ENCODE data around the gene PPP1CB.

DNA sequence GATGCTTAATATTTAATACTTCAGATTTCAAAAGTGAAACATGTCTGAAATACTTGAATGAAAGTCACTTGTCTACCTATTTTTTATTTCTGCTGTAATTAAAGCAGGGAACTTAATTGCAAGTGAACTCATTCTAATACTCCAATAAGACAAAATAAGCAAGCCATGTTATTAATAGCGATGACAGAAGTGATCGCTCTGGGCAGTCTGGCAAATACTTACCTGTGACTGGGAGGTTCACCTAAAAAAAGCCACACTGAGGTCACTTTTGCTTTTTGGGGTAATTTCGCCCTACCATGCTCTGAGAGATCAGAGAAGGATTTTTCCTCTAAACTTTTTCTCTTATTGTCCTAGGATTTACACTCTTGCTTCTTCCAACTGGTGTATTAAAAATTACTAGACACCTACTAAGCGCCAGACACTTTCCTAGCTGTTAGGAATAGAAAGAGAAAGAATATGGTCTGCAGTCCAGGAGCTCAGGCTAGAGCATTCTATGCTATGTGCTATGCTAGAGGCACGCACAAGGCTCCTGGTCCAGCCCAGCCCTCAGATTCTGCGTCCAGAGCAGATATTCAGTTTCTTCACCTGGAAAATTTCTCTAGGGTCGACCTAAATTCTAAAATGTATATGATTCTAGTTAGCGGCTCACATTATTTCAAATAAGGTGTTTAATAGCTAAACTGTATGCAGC lies 26.5 kb upstream of the PPP1CB start:
- TF ChIP-seq, protein P1, sequence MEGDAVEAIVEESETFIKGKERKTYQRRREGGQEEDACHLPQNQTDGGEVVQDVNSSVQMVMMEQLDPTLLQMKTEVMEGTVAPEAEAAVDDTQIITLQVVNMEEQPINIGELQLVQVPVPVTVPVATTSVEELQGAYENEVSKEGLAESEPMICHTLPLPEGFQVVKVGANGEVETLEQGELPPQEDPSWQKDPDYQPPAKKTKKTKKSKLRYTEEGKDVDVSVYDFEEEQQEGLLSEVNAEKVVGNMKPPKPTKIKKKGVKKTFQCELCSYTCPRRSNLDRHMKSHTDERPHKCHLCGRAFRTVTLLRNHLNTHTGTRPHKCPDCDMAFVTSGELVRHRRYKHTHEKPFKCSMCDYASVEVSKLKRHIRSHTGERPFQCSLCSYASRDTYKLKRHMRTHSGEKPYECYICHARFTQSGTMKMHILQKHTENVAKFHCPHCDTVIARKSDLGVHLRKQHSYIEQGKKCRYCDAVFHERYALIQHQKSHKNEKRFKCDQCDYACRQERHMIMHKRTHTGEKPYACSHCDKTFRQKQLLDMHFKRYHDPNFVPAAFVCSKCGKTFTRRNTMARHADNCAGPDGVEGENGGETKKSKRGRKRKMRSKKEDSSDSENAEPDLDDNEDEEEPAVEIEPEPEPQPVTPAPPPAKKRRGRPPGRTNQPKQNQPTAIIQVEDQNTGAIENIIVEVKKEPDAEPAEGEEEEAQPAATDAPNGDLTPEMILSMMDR (IDR thresholded peaks at IDR 0.05), result no peak
- TF ChIP-seq, protein P2, sequence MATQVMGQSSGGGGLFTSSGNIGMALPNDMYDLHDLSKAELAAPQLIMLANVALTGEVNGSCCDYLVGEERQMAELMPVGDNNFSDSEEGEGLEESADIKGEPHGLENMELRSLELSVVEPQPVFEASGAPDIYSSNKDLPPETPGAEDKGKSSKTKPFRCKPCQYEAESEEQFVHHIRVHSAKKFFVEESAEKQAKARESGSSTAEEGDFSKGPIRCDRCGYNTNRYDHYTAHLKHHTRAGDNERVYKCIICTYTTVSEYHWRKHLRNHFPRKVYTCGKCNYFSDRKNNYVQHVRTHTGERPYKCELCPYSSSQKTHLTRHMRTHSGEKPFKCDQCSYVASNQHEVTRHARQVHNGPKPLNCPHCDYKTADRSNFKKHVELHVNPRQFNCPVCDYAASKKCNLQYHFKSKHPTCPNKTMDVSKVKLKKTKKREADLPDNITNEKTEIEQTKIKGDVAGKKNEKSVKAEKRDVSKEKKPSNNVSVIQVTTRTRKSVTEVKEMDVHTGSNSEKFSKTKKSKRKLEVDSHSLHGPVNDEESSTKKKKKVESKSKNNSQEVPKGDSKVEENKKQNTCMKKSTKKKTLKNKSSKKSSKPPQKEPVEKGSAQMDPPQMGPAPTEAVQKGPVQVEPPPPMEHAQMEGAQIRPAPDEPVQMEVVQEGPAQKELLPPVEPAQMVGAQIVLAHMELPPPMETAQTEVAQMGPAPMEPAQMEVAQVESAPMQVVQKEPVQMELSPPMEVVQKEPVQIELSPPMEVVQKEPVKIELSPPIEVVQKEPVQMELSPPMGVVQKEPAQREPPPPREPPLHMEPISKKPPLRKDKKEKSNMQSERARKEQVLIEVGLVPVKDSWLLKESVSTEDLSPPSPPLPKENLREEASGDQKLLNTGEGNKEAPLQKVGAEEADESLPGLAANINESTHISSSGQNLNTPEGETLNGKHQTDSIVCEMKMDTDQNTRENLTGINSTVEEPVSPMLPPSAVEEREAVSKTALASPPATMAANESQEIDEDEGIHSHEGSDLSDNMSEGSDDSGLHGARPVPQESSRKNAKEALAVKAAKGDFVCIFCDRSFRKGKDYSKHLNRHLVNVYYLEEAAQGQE (IDR thresholded peaks at IDR 0.05; ENCODE audit: insufficient read depth in 1 of 2, low read depth in 2 of 2, low read length in 1 of 2), result no peak
- TF ChIP-seq POLR2AphosphoS5 (IDR thresholded peaks at IDR 0.05; ENCODE audit: low read depth, low read length), result no peak
